ENCODE results near the gene IRF6.

IRF6 gene

DNA sequence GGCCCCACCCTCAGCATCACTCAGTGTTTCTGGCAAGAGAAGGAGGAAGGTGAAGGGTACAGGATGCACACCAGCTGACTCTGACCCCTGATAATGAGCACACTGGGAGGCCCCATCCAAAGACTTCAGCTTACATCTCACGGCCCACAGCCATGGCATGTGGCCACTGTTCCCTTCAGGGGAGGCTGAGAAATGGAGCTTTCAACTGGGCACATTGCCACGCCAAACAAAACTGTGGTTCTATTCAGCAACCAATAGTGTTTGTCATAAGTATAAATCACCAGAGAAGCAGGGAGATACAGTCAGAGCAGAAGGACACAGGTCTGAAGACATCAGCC is 62.8 kb downstream of the IRF6 start:
- no peaks in the 10 kb centered on the region for H3K36me3 ChIP-seq (ENCODE audit: insufficient read depth, low read length)
- no peaks in the 10 kb centered on the region for H3K79me2 ChIP-seq (ENCODE audit: insufficient read depth, low read length)
- no peaks in the 10 kb centered on the region for H3K27me3 ChIP-seq (ENCODE audit: insufficient read depth, low read length)
- no peak overlapping the region for H2AFZ ChIP-seq (ENCODE audit: low read length)
- H3K9me3 ChIP-seq (ENCODE audit: low read length): no peaks in the 10 kb centered on the region
- no peak for TF ChIP-seq EZH2 (IDR thresholded peaks at IDR 0.05; ENCODE audit: borderline replicate concordance, low read length)
- no peak overlapping the region for H3K4me2 ChIP-seq (ENCODE audit: low read length)
- no peaks in the 10 kb centered on the region for H3K9me2 ChIP-seq (ENCODE audit: low read depth, low read length)
- no peaks in the 10 kb centered on the region for H4K20me1 ChIP-seq (ENCODE audit: insufficient read depth, low read length)
- peaks cover 5% of the 10 kb centered on the region for H3K4me1 ChIP-seq (ENCODE audit: insufficient read depth, low read length, severe bottlenecking)
- no peak overlapping the region for H3K9ac ChIP-seq (ENCODE audit: low read length)
- H3F3A ChIP-seq (ENCODE audit: insufficient read depth, low read length): no peaks in the 10 kb centered on the region
- H3K27ac ChIP-seq (ENCODE audit: low read depth, low read length, poor library complexity, severe bottlenecking): no peak overlapping the region
- no peak overlapping the region for H3K4me3 ChIP-seq (ENCODE audit: low read depth, low read length, poor library complexity, severe bottlenecking)

DNA sequence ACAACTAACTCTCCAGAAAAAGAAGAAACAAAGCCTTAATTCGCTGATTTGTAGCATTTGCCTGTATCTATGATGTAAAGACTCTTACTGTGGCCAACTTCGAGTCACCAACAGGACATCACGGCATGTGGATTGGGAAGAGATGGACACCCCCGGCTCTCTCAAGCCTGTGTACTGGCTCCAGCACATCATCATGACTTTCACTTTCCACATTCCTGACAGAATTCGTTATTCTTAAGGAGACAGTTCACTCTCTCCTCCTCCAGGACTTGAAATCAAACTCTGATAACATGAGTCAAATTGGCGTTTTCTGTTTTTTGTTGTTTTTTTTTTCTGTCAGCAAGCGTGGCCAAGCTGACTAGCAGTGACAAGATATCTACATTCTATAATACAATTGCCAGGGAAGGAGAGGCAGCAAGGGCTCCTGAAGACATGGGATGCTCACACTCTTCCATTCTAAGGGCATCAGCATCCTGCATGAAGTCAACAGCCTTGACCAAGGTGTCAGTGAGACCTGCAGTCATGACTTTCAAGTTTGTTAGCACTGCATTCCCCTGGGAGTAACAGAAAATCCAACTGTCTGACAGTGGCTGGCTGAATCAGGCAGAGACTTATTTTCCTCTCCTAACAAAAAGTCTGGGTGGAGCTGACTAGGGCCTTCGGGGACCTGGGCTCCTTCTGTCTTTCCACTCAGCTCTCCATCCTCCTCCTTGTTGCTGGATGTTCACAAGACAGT is 63.4 kb downstream of the IRF6 start:
- no peaks in the 10 kb centered on the region for H3K9me2 ChIP-seq (ENCODE audit: low read depth, low read length)
- H2AFZ ChIP-seq (ENCODE audit: low read length): no peak overlapping the region
- no peak overlapping the region for H3K27ac ChIP-seq (ENCODE audit: low read depth, low read length, poor library complexity, severe bottlenecking)
- H3K79me2 ChIP-seq (ENCODE audit: insufficient read depth, low read length): no peaks in the 10 kb centered on the region
- H3F3A ChIP-seq (ENCODE audit: insufficient read depth, low read length): no peaks in the 10 kb centered on the region
- H3K9me3 ChIP-seq (ENCODE audit: low read length): no peaks in the 10 kb centered on the region
- no peaks in the 10 kb centered on the region for H3K27me3 ChIP-seq (ENCODE audit: insufficient read depth, low read length)
- H3K4me1 ChIP-seq (ENCODE audit: insufficient read depth, low read length, severe bottlenecking): no peaks in the 10 kb centered on the region
- H3K9ac ChIP-seq (ENCODE audit: low read length): no peak overlapping the region
- no peak overlapping the region for H3K4me3 ChIP-seq (ENCODE audit: low read depth, low read length, poor library complexity, severe bottlenecking)
- H3K4me2 ChIP-seq (ENCODE audit: low read length): no peak overlapping the region
- no peaks in the 10 kb centered on the region for H3K36me3 ChIP-seq (ENCODE audit: insufficient read depth, low read length)
- TF ChIP-seq, protein P1, sequence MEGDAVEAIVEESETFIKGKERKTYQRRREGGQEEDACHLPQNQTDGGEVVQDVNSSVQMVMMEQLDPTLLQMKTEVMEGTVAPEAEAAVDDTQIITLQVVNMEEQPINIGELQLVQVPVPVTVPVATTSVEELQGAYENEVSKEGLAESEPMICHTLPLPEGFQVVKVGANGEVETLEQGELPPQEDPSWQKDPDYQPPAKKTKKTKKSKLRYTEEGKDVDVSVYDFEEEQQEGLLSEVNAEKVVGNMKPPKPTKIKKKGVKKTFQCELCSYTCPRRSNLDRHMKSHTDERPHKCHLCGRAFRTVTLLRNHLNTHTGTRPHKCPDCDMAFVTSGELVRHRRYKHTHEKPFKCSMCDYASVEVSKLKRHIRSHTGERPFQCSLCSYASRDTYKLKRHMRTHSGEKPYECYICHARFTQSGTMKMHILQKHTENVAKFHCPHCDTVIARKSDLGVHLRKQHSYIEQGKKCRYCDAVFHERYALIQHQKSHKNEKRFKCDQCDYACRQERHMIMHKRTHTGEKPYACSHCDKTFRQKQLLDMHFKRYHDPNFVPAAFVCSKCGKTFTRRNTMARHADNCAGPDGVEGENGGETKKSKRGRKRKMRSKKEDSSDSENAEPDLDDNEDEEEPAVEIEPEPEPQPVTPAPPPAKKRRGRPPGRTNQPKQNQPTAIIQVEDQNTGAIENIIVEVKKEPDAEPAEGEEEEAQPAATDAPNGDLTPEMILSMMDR (IDR thresholded peaks at IDR 0.05; ENCODE audit: low read length): no peak
- TF ChIP-seq EZH2 (IDR thresholded peaks at IDR 0.05; ENCODE audit: borderline replicate concordance, low read length): no peak
- no peaks in the 10 kb centered on the region for H4K20me1 ChIP-seq (ENCODE audit: insufficient read depth, low read length)

DNA sequence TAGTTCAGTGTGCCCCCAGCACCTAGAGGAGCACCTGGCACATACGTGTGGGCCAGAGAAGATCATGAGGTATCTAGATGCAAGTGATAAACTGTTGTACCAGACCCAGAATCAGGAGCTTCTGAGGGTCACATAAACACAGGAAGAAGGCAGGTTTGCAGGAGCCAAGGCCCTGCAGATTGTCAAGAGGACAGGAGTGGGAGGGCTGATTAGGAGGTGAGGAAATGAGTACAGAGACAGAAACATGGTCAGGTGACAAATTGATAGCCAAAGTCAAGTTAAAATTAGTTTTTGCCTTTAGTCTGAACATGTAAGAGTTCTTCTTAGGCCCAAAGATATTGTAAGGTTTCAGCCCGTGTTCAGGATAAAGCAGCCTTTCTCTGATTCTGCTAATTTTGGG is 64.1 kb downstream of the IRF6 start:
- Histone ChIP-seq H3K9ac (ENCODE audit: low read length) (no peak overlapping the region), H3K27me3 (ENCODE audit: insufficient read depth, low read length) (no peaks in the 10 kb centered on the region), H2AFZ (ENCODE audit: low read length) (no peak overlapping the region), H3K27ac (ENCODE audit: low read depth, low read length, poor library complexity, severe bottlenecking) (no peak overlapping the region), H3K4me1 (ENCODE audit: insufficient read depth, low read length, severe bottlenecking) (no peaks in the 10 kb centered on the region), H3K9me3 (ENCODE audit: low read length) (no peaks in the 10 kb centered on the region), H3K9me2 (ENCODE audit: low read depth, low read length) (no peaks in the 10 kb centered on the region), H4K20me1 (ENCODE audit: insufficient read depth, low read length) (no peaks in the 10 kb centered on the region), H3K79me2 (ENCODE audit: insufficient read depth, low read length) (no peaks in the 10 kb centered on the region), H3K36me3 (ENCODE audit: insufficient read depth, low read length) (no peaks in the 10 kb centered on the region), H3K4me3 (ENCODE audit: low read depth, low read length, poor library complexity, severe bottlenecking) (no peak overlapping the region), H3K4me2 (ENCODE audit: low read length) (no peak overlapping the region), H3F3A (ENCODE audit: insufficient read depth, low read length) (no peaks in the 10 kb centered on the region)
- TF ChIP-seq, protein P1 (IDR thresholded peaks at IDR 0.05; ENCODE audit: low read length): no peak
- TF ChIP-seq EZH2 (IDR thresholded peaks at IDR 0.05; ENCODE audit: borderline replicate concordance, low read length): no peak

DNA sequence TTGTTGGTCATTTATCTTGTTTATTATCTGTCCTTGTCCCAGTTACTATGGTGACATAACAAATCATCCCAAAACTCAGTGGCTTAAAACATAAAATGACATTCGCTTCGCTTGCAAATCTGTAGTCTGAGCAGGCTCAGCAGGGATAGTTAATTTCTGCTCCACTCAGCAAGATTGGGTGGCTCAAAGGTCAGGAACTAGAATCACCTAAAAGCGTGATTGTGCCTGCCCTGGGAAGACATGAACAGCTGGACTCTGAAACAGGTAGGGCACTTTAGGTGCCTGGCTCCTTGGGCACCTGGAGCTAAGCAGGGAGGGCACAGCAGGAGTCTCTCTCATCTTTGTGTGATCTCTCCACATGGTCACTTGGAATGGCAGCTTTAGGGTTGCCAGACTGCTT is 64.7 kb downstream of the IRF6 start:
- no peaks in the 10 kb centered on the region for H3F3A ChIP-seq (ENCODE audit: insufficient read depth, low read length)
- H3K4me1 ChIP-seq (ENCODE audit: insufficient read depth, low read length, severe bottlenecking): no peaks in the 10 kb centered on the region
- H3K27ac ChIP-seq (ENCODE audit: low read depth, low read length, poor library complexity, severe bottlenecking): no peak overlapping the region
- no peak for TF ChIP-seq EZH2 (IDR thresholded peaks at IDR 0.05; ENCODE audit: borderline replicate concordance, low read length)
- TF ChIP-seq, protein P1 (IDR thresholded peaks at IDR 0.05; ENCODE audit: low read length): no peak
- H3K36me3 ChIP-seq (ENCODE audit: insufficient read depth, low read length): no peaks in the 10 kb centered on the region
- H3K4me3 ChIP-seq (ENCODE audit: low read depth, low read length, poor library complexity, severe bottlenecking): no peak overlapping the region
- no peaks in the 10 kb centered on the region for H3K9me3 ChIP-seq (ENCODE audit: low read length)
- no peak overlapping the region for H2AFZ ChIP-seq (ENCODE audit: low read length)
- H3K4me2 ChIP-seq (ENCODE audit: low read length): no peak overlapping the region
- no peaks in the 10 kb centered on the region for H3K79me2 ChIP-seq (ENCODE audit: insufficient read depth, low read length)
- H3K9ac ChIP-seq (ENCODE audit: low read length): no peak overlapping the region
- no peaks in the 10 kb centered on the region for H3K9me2 ChIP-seq (ENCODE audit: low read depth, low read length)
- no peaks in the 10 kb centered on the region for H4K20me1 ChIP-seq (ENCODE audit: insufficient read depth, low read length)
- no peaks in the 10 kb centered on the region for H3K27me3 ChIP-seq (ENCODE audit: insufficient read depth, low read length)

Data from OCI-LY1 (cell line).